ENCODE measurements around the gene ANKRD29. TPM values are rescaled to one million over a fixed set of nuclear protein-coding genes. Genes with fewer than 3 reads are reported as not detected.

The ANKRD29 gene
- total and polyA plus RNA-seq, 7 donors = 2.5 to 31.0 (median 4.2) TPM

GRCh38 chr18:23669804-23670405 lies 7.2 kb upstream of the ANKRD29 start:
- H3K9me3 ChIP-seq = no peaks in the 10 kb centered on the region
- DNase-seq = no peak
- H3K4me1 ChIP-seq = no peaks in the 10 kb centered on the region
- no peaks in the 10 kb centered on the region for H3K36me3 ChIP-seq
- TF ChIP-seq CTCF (IDR thresholded peaks at IDR 0.05) (no peak), POLR2A (IDR thresholded peaks at IDR 0.05) (no peak), EP300 (IDR thresholded peaks at IDR 0.05) (no peak), POLR2AphosphoS5 (IDR thresholded peaks at IDR 0.05) (no peak)
- H3K4me3 ChIP-seq = no peak overlapping the region
- 92 to 95% methylated on average over 4 of the region's 4 CpGs for WGBS, 2 donors
- H3K27ac ChIP-seq = no peak overlapping the region
- H3K27me3 ChIP-seq = peaks cover 0 to 6% (median 0%) of the 10 kb centered on the region in 3 donors
- intact Hi-C loops (cut with DNase I) = no loop called here

- Histone ChIP-seq H3K27me3 (peaks cover 0 to 12% (median 0%) of the 10 kb centered on the region in 3 donors), H3K27ac (no peak overlapping the region), H3K9me3 (no peaks in the 10 kb centered on the region), H3K4me3 (no peak overlapping the region), H3K36me3 (no peaks in the 10 kb centered on the region), H3K4me1 (no peaks in the 10 kb centered on the region)
- DNase-seq = peak; percentile 13
- 86 to 87% methylated on average over 8 of the region's 8 CpGs for WGBS, 2 donors
- intact Hi-C loops (cut with DNase I) = no loop called here
- TF ChIP-seq POLR2A (IDR thresholded peaks at IDR 0.05) (no peak), EP300 (IDR thresholded peaks at IDR 0.05) (no peak), CTCF (IDR thresholded peaks at IDR 0.05) (no peak), POLR2AphosphoS5 (IDR thresholded peaks at IDR 0.05) (no peak)
Observed at GRCh38 chr18:23669202-23669766, 6.6 kb upstream of the ANKRD29 start.

GRCh38 chr18:23668731-23669130 lies 6.0 kb upstream of the ANKRD29 start:
- Histone ChIP-seq H3K4me1 (no peaks in the 10 kb centered on the region), H3K9me3 (no peaks in the 10 kb centered on the region), H3K27me3 (peaks cover 0 to 18% (median under 1%) of the 10 kb centered on the region in 3 donors), H3K4me3 (no peak overlapping the region), H3K27ac (no peak overlapping the region), H3K36me3 (no peaks in the 10 kb centered on the region)
- DNase-seq = peak; percentile 37
- TF ChIP-seq CTCF (IDR thresholded peaks at IDR 0.05) = no peak
- no peak for TF ChIP-seq POLR2A (IDR thresholded peaks at IDR 0.05)
- TF ChIP-seq POLR2AphosphoS5 (IDR thresholded peaks at IDR 0.05) = no peak
- WGBS, 2 donors = 9 to 51% methylated on average over 4 of the region's 4 CpGs
- intact Hi-C loops (cut with DNase I) = no loop called here

- Histone ChIP-seq H3K27me3 (peaks cover 0 to 34% (median 10%) of the 10 kb centered on the region in 3 donors), H3K4me1 (peaks cover 0 to 13% (median 8%) of the 10 kb centered on the region in 4 donors), H3K36me3 (no peaks in the 10 kb centered on the region), H3K27ac (no peak overlapping the region), H3K4me3 (no peak overlapping the region), H3K9me3 (no peaks in the 10 kb centered on the region)
- intact Hi-C loops (cut with DNase I) = no loop called here
- DNase-seq = no peak
- 94 to 97% methylated on average over 1 of the region's 1 CpG for WGBS, 2 donors
- TF ChIP-seq CTCF (IDR thresholded peaks at IDR 0.05) (no peak), POLR2A (IDR thresholded peaks at IDR 0.05) (no peak), EP300 (IDR thresholded peaks at IDR 0.05) (no peak), POLR2AphosphoS5 (IDR thresholded peaks at IDR 0.05) (no peak)
Observed at GRCh38 chr18:23667114-23667513, 4.4 kb upstream of the ANKRD29 start.

All from sigmoid colon (tissue), 7 donors.